Measurements from ENCODE around the gene NOX3.
"Not testable (repeated sequence)": the region's sequence is repeated elsewhere in the genome, so short reads cannot be mapped to it uniquely, and the experiment has no call there.

Gene NOX3

GRCh38 chr6:155461556-155461955 is 5.9 kb upstream of the NOX3 start:
- DNase-seq = no peak

- DNase-seq = no peak
Observed at GRCh38 chr6:155454471-155454870, 1.2 kb downstream of the NOX3 start.

GRCh38 chr6:155454008-155454407 is 1.6 kb downstream of the NOX3 start:
- DNase-seq = no peak

- DNase-seq = no peak
Observed at GRCh38 chr6:155452576-155452975, 3.1 kb downstream of the NOX3 start.

- not testable (repeated sequence) for DNase-seq
Observed at GRCh38 chr6:155451530-155451929, 4.1 kb downstream of the NOX3 start.

GRCh38 chr6:155450240-155450581 is 5.4 kb downstream of the NOX3 start:
- no peak for DNase-seq

- no peak for DNase-seq
Observed at GRCh38 chr6:155449450-155450239, 6.0 kb downstream of the NOX3 start.

GRCh38 chr6:155448668-155449449 is 6.8 kb downstream of the NOX3 start:
- no peak for DNase-seq

GRCh38 chr6:155447949-155448348 is 7.7 kb downstream of the NOX3 start:
- no peak for DNase-seq

- no peak for DNase-seq
Observed at GRCh38 chr6:155444952-155445903, 10.4 kb downstream of the NOX3 start.

GRCh38 chr6:155444120-155444917 is 11.3 kb downstream of the NOX3 start:
- DNase-seq = no peak

- DNase-seq = no peak
Observed at GRCh38 chr6:155443168-155443567, 12.5 kb downstream of the NOX3 start.

- DNase-seq = no peak
Observed at GRCh38 chr6:155442562-155442961, 13.1 kb downstream of the NOX3 start.

- DNase-seq = no peak
Observed at GRCh38 chr6:155441112-155441465, 14.6 kb downstream of the NOX3 start.

- DNase-seq = no peak
Observed at GRCh38 chr6:155440398-155441111, 15.1 kb downstream of the NOX3 start.

GRCh38 chr6:155439376-155439775 is 16.3 kb downstream of the NOX3 start:
- DNase-seq = no peak

- DNase-seq = no peak
Observed at GRCh38 chr6:155436981-155437749, 18.5 kb downstream of the NOX3 start.

- no peak for DNase-seq
Observed at GRCh38 chr6:155434829-155435423, 20.7 kb downstream of the NOX3 start.

GRCh38 chr6:155434096-155434495 is 21.5 kb downstream of the NOX3 start:
- DNase-seq = no peak

GRCh38 chr6:155432293-155432692 is 23.3 kb downstream of the NOX3 start:
- DNase-seq = no peak

Measured in GF-D8 (cell line).